Measurements from ENCODE around the gene DACH1. TPM values are rescaled to one million over a fixed set of nuclear protein-coding genes. Genes with fewer than 3 reads are reported as not detected.

Gene DACH1
- total and polyA plus RNA-seq, 2 of the 8 experiments (the other 6 are each of a cell fraction or from before 2014, with no cell fraction given) = 0.12 to 0.67 TPM

GRCh38 chr13:71854401-71854800, 12.6 kb downstream of the DACH1 start:
- H3K4me1 ChIP-seq (replicated peaks in 1 of 4; ENCODE audit: control insufficient read depth in 3 of 4, insufficient read depth in 4 of 4, low read length in 3 of 4) = no peaks in the 10 kb centered on the region
- H2AFZ ChIP-seq (ENCODE audit: low read length) = no peak overlapping the region
- no peak for FAIRE-seq
- TF ChIP-seq RXRA (IDR thresholded peaks at IDR 0.05; ENCODE audit: insufficient read depth, low read depth, low read length) = no peak
- no peak for TF ChIP-seq ASH2L (IDR thresholded peaks at IDR 0.05; ENCODE audit: low read length)
- TF ChIP-seq HDAC6 (IDR thresholded peaks at IDR 0.05; ENCODE audit: low read depth, low read length) = no peak
- no peak for TF ChIP-seq FOSL1 (IDR thresholded peaks at IDR 0.05; ENCODE audit: insufficient read depth, low read depth, low read length)
- TF ChIP-seq POU5F1 (IDR thresholded peaks at IDR 0.05; ENCODE audit: low read depth, low read length) = no peak
- no peak for TF ChIP-seq ZNF274 (IDR thresholded peaks at IDR 0.05; ENCODE audit: borderline replicate concordance, extremely low read depth, low read length)
- no peak for TF ChIP-seq TAF1 (IDR thresholded peaks at IDR 0.05; ENCODE audit: low read depth, low read length)
- TF ChIP-seq MAX (IDR thresholded peaks at IDR 0.05) = no peak
- no peak for TF ChIP-seq CEBPB (IDR thresholded peaks at IDR 0.05; ENCODE audit: low read depth, low read length)
- TF ChIP-seq SRF (IDR thresholded peaks at IDR 0.05; ENCODE audit: low read depth, low read length) = no peak
- no peak for TF ChIP-seq ATF2 (IDR thresholded peaks at IDR 0.05; ENCODE audit: low read length)
- TF ChIP-seq ATF3 (IDR thresholded peaks at IDR 0.05; ENCODE audit: insufficient read depth, low read depth, low read length) = no peak

More at GRCh38 chr13:71854401-71854800, 12.6 kb downstream of the DACH1 start:
- Histone ChIP-seq H4K91ac (replicated peaks; ENCODE audit: insufficient read length, low read length) (no peak overlapping the region), H4K20me1 (replicated peaks in 1 of 2; ENCODE audit: control insufficient read depth in 1 of 2, insufficient read depth in 2 of 2, low read length in 2 of 2) (no peaks in the 10 kb centered on the region), H3K36me3 (ENCODE audit: control insufficient read depth in 2 of 4, insufficient read depth in 4 of 4, low read length in 3 of 4) (no peaks in the 10 kb centered on the region), H3K27ac (ENCODE audit: low read depth, low read length) (no peak overlapping the region), H2AK5ac (ENCODE audit: low read depth, low read length) (no peak overlapping the region), H2BK120ac (replicated peaks; ENCODE audit: low read depth, low read length) (no peak overlapping the region), H3K18ac (ENCODE audit: extremely low read depth, low read length) (no peak overlapping the region), H3K9me3 (ENCODE audit: insufficient read depth in 2 of 2, low read depth in 1 of 2, low read length in 1 of 2) (no peaks in the 10 kb centered on the region), H2BK15ac (ENCODE audit: low read length) (no peak overlapping the region), H3K56ac (replicated peaks; ENCODE audit: insufficient read length, low read depth, low read length) (no peak overlapping the region), H4K8ac (ENCODE audit: extremely low read depth, insufficient read depth, low read length) (no peak overlapping the region), H3K23me2 (ENCODE audit: low read depth, low read length) (no peaks in the 10 kb centered on the region), H3K9ac (replicated peaks in 1 of 4; ENCODE audit: extremely low read depth in 1 of 4, low read depth in 3 of 4, low read length in 3 of 4) (no peak overlapping the region), H3K79me2 (ENCODE audit: control insufficient read depth in 1 of 2, insufficient read depth in 2 of 2, low read length in 2 of 2) (no peaks in the 10 kb centered on the region), H2BK20ac (ENCODE audit: low read length) (no peak overlapping the region), H3K4me2 (ENCODE audit: insufficient read depth in 1 of 2, low read depth in 2 of 2, low read length in 2 of 2) (no peak overlapping the region), H3K23ac (ENCODE audit: insufficient read length) (no peak overlapping the region), H3K79me1 (ENCODE audit: low read depth, low read length) (no peaks in the 10 kb centered on the region), H2BK5ac (ENCODE audit: low read depth, low read length) (no peak overlapping the region), H3K4me3 (ENCODE audit: extremely low read depth in 1 of 4, insufficient read depth in 2 of 4, low read depth in 3 of 4, low read length in 4 of 4) (no peak overlapping the region), H3K27me3 (replicated peaks in 1 of 4; ENCODE audit: control insufficient read depth in 3 of 4, extremely low read depth in 1 of 4, insufficient read depth in 3 of 4, low read length in 3 of 4) (no peaks in the 10 kb centered on the region), H4K5ac (ENCODE audit: insufficient read length, low read depth, low read length) (no peak overlapping the region), H2BK12ac (ENCODE audit: low read depth, low read length) (no peak overlapping the region), H3K4ac (replicated peaks; ENCODE audit: insufficient read length, low read depth, low read length) (no peak overlapping the region), H3K14ac (ENCODE audit: insufficient read length) (no peak overlapping the region)
- DNase-seq (ENCODE audit: low read depth in 1 of 2, low spot score in 2 of 2) = no peak
- CTCF ChIA-PET (ENCODE audit: partially characterized antibody) = interaction anchor here (0.6 to 0.7 kb wide), 2 partner anchors 173 to 1945 kb away, joined by 3 read pairs; no protein-coding TSS in a partner anchor
- POLR2A ChIA-PET (ENCODE audit: partially characterized antibody) = interaction anchor here (0.6 kb wide), 1 partner anchor 66 kb away, joined by 3 read pairs; no protein-coding TSS in a partner anchor
- WGBS, 2 experiments (ENCODE audit: extremely low coverage in 1 of 2, insufficient coverage in 1 of 2, insufficient read length in 1 of 2, insufficient replicate concordance in 2 of 2, low coverage in 1 of 2, low lambda C conversion rate in 2 of 2, missing lambda C conversion rate in 1 of 2) = 76% methylated on average over 1 of the region's 1 CpG; no CpG with 5 or more reads in 1 of the 2 experiments

Measured in H1 (cell line).